Kidney epithelial cell (primary cell): Measurements from ENCODE around the gene ABCA9. TPM values are rescaled to one million over a fixed set of nuclear protein-coding genes. Genes with fewer than 3 reads are reported as not detected.

Source experiments
- DNase-seq: peaks from one replicate; pipeline ENCODE4 v3.0.0-alpha.2; 2010; ENCODE audit warnings: low read depth
- H3K27me3 ChIP-seq: 2 replicates; pipeline ENCODE4 v1.6.0; 2011; ENCODE audit warnings: low read length; ENCODE audit not compliant: control insufficient read depth, insufficient read depth
- H3K36me3 ChIP-seq: 2 replicates; pipeline ENCODE4 v1.5.1; 2011; ENCODE audit warnings: low read length; ENCODE audit not compliant: control insufficient read depth, insufficient read depth
- H3K4me3 ChIP-seq: 2 replicates; pipeline ENCODE4 v1.5.1; 2011; ENCODE audit warnings: low read depth, mild to moderate bottlenecking, control low read depth, low read length
- total RNA-seq: library from RNA; depleted of rRNA; stranded (reverse); fragments of >200 nt; gene quantifications from 2 replicates; pipeline ENCODE4 v1.2.3, GENCODE V29; 2015
- TF ChIP-seq, protein P1 (sequence below): IDR thresholded peaks from 2 replicates; pipeline ENCODE4 v1.5.1; 2011; ENCODE audit warnings: mild to moderate bottlenecking, moderate library complexity, low read length, control low read depth, inconsistent platforms; ENCODE audit not compliant: insufficient read depth, poor library complexity, severe bottlenecking

ABCA9 gene
- total RNA-seq, 1 donor from 2014 or later: 0.08 TPM

DNA sequence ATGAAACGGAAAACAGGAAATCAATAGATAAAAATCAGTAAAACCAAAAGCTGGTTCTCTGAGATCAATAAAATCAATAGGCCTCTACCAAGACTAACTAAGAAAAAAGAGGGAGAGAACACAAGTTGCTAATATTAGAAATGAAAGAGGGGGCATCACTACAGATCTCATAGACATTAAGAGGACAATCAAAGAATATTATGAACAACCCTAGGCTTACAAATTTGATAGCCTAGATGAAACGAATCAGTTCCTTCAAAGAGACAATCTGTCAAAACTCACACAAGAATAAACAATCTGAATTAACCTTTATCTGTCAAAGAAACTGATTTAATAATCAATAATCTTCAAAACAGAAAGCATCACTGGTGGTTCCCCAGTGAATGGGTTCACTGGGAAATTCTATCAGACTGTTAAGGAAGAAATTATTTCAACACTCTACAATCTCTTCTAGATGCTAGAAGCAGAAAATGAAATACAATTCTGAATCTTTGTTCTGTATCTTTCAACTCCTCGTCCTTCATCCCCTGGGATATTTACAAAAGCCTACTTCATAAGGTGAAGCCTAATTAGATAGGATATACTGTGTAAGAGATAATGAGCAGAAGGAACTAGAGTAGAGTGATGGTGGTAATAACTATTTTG, 4.4 kb downstream of the ABCA9 start:
- no peaks in the 10 kb centered on the region for H3K27me3 ChIP-seq
- no peaks in the 10 kb centered on the region for H3K36me3 ChIP-seq
- no peak for DNase-seq
- no peak overlapping the region for H3K4me3 ChIP-seq
- TF ChIP-seq, protein P1, sequence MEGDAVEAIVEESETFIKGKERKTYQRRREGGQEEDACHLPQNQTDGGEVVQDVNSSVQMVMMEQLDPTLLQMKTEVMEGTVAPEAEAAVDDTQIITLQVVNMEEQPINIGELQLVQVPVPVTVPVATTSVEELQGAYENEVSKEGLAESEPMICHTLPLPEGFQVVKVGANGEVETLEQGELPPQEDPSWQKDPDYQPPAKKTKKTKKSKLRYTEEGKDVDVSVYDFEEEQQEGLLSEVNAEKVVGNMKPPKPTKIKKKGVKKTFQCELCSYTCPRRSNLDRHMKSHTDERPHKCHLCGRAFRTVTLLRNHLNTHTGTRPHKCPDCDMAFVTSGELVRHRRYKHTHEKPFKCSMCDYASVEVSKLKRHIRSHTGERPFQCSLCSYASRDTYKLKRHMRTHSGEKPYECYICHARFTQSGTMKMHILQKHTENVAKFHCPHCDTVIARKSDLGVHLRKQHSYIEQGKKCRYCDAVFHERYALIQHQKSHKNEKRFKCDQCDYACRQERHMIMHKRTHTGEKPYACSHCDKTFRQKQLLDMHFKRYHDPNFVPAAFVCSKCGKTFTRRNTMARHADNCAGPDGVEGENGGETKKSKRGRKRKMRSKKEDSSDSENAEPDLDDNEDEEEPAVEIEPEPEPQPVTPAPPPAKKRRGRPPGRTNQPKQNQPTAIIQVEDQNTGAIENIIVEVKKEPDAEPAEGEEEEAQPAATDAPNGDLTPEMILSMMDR: no peak

DNA sequence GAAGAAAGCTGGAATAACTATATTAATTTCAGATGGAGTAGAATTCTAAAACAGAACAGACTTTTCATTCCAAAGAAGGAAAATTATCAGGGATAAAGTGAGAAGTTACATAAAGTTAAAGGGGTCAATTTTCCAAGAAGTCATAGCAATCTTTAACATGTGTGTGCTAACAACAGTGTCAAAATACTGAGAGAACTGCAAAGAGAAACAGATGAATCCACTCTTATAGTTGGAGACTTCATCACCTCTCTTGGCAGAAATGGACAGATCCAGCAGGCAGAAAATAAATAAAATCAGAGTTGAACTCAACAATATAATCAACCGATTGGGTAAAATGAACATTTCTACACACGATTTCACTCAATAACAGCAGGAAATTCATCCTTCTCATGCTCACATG, 5.4 kb downstream of the ABCA9 start:
- Histone ChIP-seq H3K4me3 (no peak overlapping the region), H3K36me3 (no peaks in the 10 kb centered on the region), H3K27me3 (no peaks in the 10 kb centered on the region)
- no peak for DNase-seq
- TF ChIP-seq, protein P1: no peak

DNA sequence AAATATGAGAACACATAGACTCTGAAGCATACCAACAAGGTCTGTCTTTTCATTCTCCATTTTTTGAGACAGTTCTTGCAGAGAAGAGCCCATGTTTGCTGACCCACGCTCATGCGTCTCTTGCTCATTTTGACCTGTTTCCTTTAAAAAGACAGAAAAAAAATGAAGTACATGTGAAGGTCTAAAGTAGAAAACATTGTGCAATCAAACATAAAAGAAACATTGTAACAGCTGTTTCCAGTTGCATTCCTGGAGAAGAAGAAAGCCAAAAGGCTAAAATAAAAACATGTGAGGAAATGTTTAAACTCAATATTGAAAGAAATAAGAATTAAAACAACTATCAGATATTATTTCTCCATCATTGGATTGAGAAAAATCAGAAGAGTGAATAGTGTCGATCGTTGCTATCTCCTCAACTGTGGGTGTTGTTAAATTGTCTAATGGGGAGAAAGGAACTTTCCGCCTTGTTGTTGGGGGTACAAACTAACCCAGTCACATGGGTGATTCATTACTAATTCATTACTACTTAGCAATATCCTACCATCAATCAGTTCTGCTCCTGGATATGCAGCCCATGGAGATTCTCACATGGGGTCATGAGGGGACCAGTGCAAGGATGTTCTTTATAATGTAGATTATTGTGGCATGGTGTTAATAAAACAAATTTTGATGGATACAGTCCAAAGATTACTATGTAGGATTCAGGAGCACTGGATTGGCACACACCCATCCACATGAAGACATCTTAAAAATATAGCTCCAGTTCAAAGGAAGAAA, 9.5 kb downstream of the ABCA9 start:
- Histone ChIP-seq H3K36me3 (no peaks in the 10 kb centered on the region), H3K27me3 (no peaks in the 10 kb centered on the region), H3K4me3 (no peak overlapping the region)
- no peak for DNase-seq
- TF ChIP-seq, protein P1: no peak

DNA sequence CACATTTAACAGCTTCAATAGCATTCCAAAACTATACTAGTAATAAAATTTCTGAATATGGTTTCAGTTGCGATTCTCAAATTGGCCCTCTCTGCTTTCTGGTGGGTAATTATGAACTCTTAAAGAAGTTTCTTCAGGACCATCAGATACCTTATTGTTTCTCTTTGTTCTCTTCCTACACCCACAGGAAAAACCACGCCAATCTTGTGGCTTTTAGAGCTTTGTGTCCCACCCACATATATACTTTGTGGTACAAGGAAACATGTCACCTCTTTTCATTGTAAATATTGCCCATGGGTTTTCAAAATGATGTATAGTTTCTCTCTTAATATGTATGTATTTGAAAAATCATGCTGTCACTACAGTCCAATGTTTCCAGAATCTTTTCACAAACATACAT, 12.1 kb downstream of the ABCA9 start:
- H3K27me3 ChIP-seq: no peaks in the 10 kb centered on the region
- DNase-seq: no peak
- H3K36me3 ChIP-seq: no peaks in the 10 kb centered on the region
- H3K4me3 ChIP-seq: no peak overlapping the region
- TF ChIP-seq, protein P1: no peak

DNA sequence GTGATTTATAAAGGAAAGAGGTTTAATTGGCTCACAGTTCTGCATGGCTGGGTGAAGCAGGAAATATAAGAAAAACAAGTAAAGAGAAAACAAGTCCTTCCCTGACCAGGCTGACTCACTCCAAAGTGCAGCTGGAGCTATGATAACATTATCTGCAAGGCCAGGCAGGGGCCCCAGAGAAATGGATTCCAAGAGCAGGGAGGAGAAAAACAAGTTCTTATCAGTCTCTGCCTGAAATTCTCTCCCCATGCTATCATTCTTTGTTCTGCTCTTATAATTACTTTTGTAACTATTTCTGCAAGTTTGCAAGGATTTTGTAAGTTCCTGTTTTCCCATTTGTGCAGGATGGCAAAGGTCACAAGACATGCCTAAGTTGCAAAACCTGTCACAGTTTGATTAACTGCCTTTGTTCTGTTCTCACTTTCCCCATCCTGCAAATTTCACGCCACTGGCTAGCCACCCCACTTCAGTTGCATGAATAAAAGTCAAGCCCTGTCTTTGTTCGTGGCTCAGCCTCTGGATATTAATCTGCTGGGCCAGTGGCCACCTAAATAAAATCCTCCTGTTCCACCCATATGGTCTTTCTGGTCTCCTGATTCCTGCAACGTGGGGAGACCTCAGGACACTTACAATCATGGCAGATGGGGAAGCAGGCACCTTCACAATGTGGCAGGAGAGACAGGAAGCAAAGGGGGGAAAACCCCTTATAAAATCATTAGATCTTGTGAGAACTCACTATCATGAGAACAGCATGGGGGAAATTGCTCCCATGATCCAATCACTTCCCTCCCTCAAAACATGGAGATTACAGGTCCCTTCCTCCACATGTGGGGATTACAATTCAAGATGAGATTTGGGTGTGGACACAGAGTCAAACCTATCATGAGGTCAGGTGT, 13.1 kb downstream of the ABCA9 start:
- peak; percentile 69 for DNase-seq
- no peaks in the 10 kb centered on the region for H3K27me3 ChIP-seq
- H3K36me3 ChIP-seq: no peaks in the 10 kb centered on the region
- TF ChIP-seq, protein P1: no peak
- no peak overlapping the region for H3K4me3 ChIP-seq
